Prostate gland (tissue), 2 donors: ENCODE data around the gene CD200R1L. TPM values are rescaled to one million over a fixed set of nuclear protein-coding genes. Genes with fewer than 3 reads are reported as not detected.
"Not testable (repeated sequence)": the region's sequence is repeated elsewhere in the genome, so short reads cannot be mapped to it uniquely, and the experiment has no call there.

Experiments
- DNase-seq: peaks from one replicate; pipeline ENCODE4 v3.0.0-alpha.2; 2019; ENCODE audit warnings: low spot score
- H3K27ac ChIP-seq, 2 donors: fragments of 200-600 bp; sonication (generic); 2 replicates each; pipeline ENCODE4 v1.5.1; 2017 to 2019
- H3K27me3 ChIP-seq: fragments of 200-600 bp; sonication (generic); replicated peaks from 2 replicates; pipeline ENCODE4 v1.5.1; 2019; ENCODE audit not compliant: insufficient read depth
- H3K36me3 ChIP-seq, 2 donors: fragments of 200-600 bp; sonication (generic); 1 replicate in 1 of 2; 2 replicates in 1 of 2; pipeline versions ENCODE4 v1.5.1 to v1.8.1; 2017 to 2019
- H3K4me1 ChIP-seq: fragments of 200-600 bp; sonication (generic); replicated peaks from 2 replicates; pipeline ENCODE4 v1.5.1; 2019
- H3K4me3 ChIP-seq, 2 donors: fragments of 200-600 bp; sonication (generic); 2 replicates each; pipeline ENCODE4 v1.5.1; 2017 to 2019
- H3K9me3 ChIP-seq: fragments of 200-600 bp; sonication (generic); 2 replicates; pipeline ENCODE4 v1.5.1; 2017
- POLR2A ChIP-seq: fragments of 450-650 bp; IDR thresholded peaks from one replicate; pipeline ENCODE4 v1.6.1; 2016; ENCODE audit warnings: antibody characterized with exemption, mild to moderate bottlenecking
- POLR2AphosphoS5 ChIP-seq: sonication (generic); formaldehyde crosslinking; IDR thresholded peaks from one replicate; pipeline ENCODE4 v1.6.1; 2017; ENCODE audit warnings: antibody characterized with exemption
- whole genome bisulfite sequencing: methylation state at CpG from one replicate; pipeline ENCODE4 v1.1.5; 2018; 5-methylcytosine and 5-hydroxymethylcytosine counted together
- intact Hi-C: fragments of 100-400 bp; cut with DNase I; formaldehyde crosslinking; loops from one replicate; pipeline ENCODE4 v1.14.2; 2022
- total RNA-seq, 2 donors: library from RNA; depleted of rRNA; stranded (reverse); fragments of >200 nt; gene quantifications; one replicate each; pipeline ENCODE4 v1.1.0, GENCODE V29; 2016
- TF ChIP-seq, protein P1 (sequence below), 4 experiments: fragments of 200-600 bp in 2 of 4; fragments of 450-650 bp in 2 of 4; sonication (generic) in 2 of 4; IDR thresholded peaks; 1 replicate in 3 of 4; 2 replicates in 1 of 4; pipeline ENCODE4 v1.5.1; 2016 to 2019; ENCODE audit warnings: antibody characterized with exemption in 4 of 4, mild to moderate bottlenecking in 2 of 4, moderate library complexity in 2 of 4

Gene CD200R1L
- total RNA-seq, 2 donors from 2014 or later, result not detected

DNA sequence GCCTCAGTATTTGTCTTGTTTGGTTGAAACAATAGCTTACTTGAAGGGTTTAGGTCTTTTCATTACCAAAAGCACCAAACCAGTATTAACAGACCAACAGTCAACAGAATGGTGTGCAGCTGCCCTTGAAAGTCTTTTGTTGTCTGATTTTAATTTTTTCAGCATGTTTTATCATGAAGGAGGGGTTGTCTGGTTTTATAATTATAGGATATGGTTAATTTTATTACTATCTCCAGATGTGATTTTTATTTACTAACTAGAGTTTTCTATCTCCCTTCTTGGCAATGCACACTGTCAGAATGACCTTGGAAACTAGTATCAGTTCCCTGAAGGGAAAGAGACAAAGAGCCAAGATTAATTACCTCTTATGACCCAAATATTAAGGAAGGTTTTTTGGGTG lies 9.2 kb upstream of the CD200R1L start:
- Histone ChIP-seq H3K4me1 (no peaks in the 10 kb centered on the region), H3K4me3 (no peak overlapping the region), H3K36me3 (no peaks in the 10 kb centered on the region), H3K9me3 (no peaks in the 10 kb centered on the region), H3K27ac (no peak overlapping the region), H3K27me3 (no peaks in the 10 kb centered on the region)
- TF ChIP-seq POLR2AphosphoS5 (no peak), POLR2A (no peak)
- TF ChIP-seq, protein P1, sequence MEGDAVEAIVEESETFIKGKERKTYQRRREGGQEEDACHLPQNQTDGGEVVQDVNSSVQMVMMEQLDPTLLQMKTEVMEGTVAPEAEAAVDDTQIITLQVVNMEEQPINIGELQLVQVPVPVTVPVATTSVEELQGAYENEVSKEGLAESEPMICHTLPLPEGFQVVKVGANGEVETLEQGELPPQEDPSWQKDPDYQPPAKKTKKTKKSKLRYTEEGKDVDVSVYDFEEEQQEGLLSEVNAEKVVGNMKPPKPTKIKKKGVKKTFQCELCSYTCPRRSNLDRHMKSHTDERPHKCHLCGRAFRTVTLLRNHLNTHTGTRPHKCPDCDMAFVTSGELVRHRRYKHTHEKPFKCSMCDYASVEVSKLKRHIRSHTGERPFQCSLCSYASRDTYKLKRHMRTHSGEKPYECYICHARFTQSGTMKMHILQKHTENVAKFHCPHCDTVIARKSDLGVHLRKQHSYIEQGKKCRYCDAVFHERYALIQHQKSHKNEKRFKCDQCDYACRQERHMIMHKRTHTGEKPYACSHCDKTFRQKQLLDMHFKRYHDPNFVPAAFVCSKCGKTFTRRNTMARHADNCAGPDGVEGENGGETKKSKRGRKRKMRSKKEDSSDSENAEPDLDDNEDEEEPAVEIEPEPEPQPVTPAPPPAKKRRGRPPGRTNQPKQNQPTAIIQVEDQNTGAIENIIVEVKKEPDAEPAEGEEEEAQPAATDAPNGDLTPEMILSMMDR (IDR thresholded peaks at IDR 0.05), result no peak
- no peak for DNase-seq
- intact Hi-C loops, result no loop called here

DNA sequence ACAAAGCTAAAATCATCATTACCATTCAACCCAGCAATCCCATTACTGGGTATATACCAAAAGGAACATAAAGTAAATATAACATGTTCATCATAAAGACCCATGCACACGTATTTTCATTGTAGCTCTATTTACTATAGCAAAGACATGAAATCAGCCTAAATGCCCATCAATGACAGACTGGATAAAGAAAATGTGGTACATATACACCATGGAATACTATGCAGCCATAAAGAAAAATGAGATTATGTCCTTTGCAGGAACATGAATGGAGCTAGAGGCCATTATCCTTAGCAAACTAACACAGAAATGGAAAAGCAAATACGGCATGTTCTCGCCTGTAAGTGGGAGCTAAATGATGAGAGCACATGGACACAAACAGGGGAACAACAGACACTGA lies 8.4 kb upstream of the CD200R1L start:
- H3K4me3 ChIP-seq, H3K27ac ChIP-seq, H3K9me3 ChIP-seq, intact Hi-C loops, H3K36me3 ChIP-seq, H3K27me3 ChIP-seq, DNase-seq, H3K4me1 ChIP-seq: not testable (repeated sequence)
- 57% methylated on average over 3 of the region's 3 CpGs for WGBS

DNA sequence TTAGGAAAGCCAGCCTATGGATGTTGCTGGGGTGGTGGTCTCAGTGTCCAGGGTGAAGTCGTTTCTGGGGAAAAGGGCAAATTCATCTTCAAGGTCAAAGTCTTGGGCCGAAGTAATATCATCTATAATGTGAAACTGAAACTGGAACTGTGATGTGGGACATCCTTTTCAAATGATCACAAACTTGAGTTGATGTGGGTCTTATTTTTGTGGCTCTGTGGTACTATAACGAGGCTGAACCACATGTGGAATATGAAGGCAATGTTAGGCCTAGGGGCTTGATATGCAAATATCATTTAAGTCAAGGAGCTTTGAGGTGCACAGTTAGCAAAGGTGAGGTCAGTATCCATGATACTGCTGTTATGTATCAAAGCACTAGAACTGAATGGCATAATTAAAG lies 1.5 kb upstream of the CD200R1L start:
- Histone ChIP-seq H3K4me1 (no peaks in the 10 kb centered on the region), H3K36me3 (no peaks in the 10 kb centered on the region), H3K9me3 (no peaks in the 10 kb centered on the region), H3K4me3 (no peak overlapping the region), H3K27me3 (peaks cover 3% of the 10 kb centered on the region), H3K27ac (no peak overlapping the region)
- WGBS, result 52% methylated on average over 3 of the region's 3 CpGs
- TF ChIP-seq, protein P1 (IDR thresholded peaks at IDR 0.05), result no peak
- TF ChIP-seq POLR2AphosphoS5 (no peak), POLR2A (no peak)
- intact Hi-C loops, result no loop called here
- no peak for DNase-seq

DNA sequence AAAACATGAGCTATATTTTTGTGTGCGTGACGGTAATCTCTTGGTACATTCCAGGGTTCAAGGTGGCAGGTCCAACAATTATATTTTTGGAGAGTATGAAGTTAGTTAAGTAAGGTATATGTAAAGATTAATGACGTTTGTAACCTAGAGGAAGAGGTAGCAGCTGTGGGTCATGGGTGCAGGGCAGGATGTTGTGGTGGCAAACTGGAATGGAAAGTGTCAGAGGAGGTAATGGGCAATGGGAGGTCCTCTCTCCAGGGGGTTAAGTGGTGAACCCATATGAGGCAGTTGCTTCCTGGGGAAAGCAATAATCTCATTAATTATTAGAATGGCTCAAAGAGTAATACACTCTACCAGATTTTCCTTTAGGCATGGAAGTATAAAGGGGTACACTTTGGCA lies 1.0 kb upstream of the CD200R1L start:
- Histone ChIP-seq H3K4me3 (no peak overlapping the region), H3K27me3 (peaks cover 3% of the 10 kb centered on the region), H3K27ac (no peak overlapping the region), H3K9me3 (no peaks in the 10 kb centered on the region), H3K4me1 (no peaks in the 10 kb centered on the region), H3K36me3 (no peaks in the 10 kb centered on the region)
- no peak for DNase-seq
- WGBS, result 81% methylated on average over 3 of the region's 3 CpGs
- intact Hi-C loops, result no loop called here
- TF ChIP-seq POLR2AphosphoS5, result no peak
- no peak for TF ChIP-seq POLR2A
- TF ChIP-seq, protein P1 (IDR thresholded peaks at IDR 0.05), result no peak

DNA sequence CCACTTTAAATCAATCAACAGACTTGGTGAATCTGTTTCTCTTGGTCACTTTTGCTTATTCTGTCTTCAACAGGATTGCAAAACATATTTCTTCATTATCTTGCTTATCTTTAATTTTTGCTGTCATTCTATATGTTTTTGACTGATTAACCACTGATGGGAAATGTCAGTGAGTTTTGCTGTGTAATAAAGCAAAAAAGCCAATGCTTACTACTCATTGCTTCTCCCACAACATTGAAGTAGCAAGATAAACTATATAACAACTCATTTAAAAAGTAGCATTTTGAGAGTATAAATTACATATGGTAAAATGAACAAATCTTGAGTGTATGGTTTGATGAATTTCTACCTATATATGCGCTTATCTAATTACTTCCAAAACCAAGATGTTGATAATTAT lies 892 bp downstream of the CD200R1L start:
- H3K4me1 ChIP-seq, result no peaks in the 10 kb centered on the region
- intact Hi-C loops, result no loop called here
- no peaks in the 10 kb centered on the region for H3K9me3 ChIP-seq
- no peak overlapping the region for H3K27ac ChIP-seq
- TF ChIP-seq POLR2A (no peak), POLR2AphosphoS5 (no peak)
- TF ChIP-seq, protein P1 (IDR thresholded peaks at IDR 0.05), result no peak
- DNase-seq, result no peak
- H3K36me3 ChIP-seq, result no peaks in the 10 kb centered on the region
- no peak overlapping the region for H3K4me3 ChIP-seq
- 88% methylated on average over 1 of the region's 1 CpG for WGBS
- H3K27me3 ChIP-seq, result peaks cover 3% of the 10 kb centered on the region
